Measurements from ENCODE around the gene RPL10A. TPM values are rescaled to one million over a fixed set of nuclear protein-coding genes. Genes with fewer than 3 reads are reported as not detected.

The RPL10A gene
- total RNA-seq, 1 experiment from 2014 or later = 828 TPM

DNA sequence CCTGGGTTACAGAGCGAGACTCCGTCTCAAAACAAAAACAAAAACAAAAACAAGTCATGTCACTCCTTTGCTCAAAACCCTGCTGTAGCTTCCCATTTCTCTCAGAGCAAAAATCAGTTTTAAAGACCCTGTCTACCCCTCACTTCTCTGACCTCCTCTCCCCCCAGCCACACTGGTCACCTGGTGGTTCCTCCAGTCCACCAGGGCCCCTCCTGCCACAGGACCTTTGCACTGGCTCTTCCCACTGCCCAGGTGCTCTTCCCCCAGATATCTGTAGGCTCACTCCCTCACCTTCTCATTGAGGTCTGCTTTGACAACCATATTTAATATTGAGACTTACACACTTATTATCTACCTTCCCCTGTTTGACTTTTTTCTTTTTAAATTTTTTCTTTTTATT, 33.6 kb downstream of the RPL10A start:
- Mint-ChIP-seq H3K4me1 (ENCODE audit: low read depth, unreplicated experiment) (peaks cover 10% of the 10 kb centered on the region), H3K4me3 (ENCODE audit: low read depth, unreplicated experiment) (no peak overlapping the region), H3K36me3 (ENCODE audit: insufficient read depth, unreplicated experiment) (peaks cover 25% of the 10 kb centered on the region), H3K27me3 (ENCODE audit: unreplicated experiment) (peaks cover 12% of the 10 kb centered on the region), H3K9me3 (ENCODE audit: low read depth, unreplicated experiment) (peaks cover 2% of the 10 kb centered on the region), H3K27ac (ENCODE audit: unreplicated experiment) (no peak overlapping the region)
- intact Hi-C loops (cut with micrococcal nuclease; ENCODE audit: unreplicated experiment) = no loop called here
- CTCF ChIA-PET = interaction anchor here (0.6 to 0.7 kb wide), 2 partner anchors 820 to 823 kb away, joined by 4 to 5 read pairs; no protein-coding TSS in a partner anchor
- TF ChIP-seq, protein P1, sequence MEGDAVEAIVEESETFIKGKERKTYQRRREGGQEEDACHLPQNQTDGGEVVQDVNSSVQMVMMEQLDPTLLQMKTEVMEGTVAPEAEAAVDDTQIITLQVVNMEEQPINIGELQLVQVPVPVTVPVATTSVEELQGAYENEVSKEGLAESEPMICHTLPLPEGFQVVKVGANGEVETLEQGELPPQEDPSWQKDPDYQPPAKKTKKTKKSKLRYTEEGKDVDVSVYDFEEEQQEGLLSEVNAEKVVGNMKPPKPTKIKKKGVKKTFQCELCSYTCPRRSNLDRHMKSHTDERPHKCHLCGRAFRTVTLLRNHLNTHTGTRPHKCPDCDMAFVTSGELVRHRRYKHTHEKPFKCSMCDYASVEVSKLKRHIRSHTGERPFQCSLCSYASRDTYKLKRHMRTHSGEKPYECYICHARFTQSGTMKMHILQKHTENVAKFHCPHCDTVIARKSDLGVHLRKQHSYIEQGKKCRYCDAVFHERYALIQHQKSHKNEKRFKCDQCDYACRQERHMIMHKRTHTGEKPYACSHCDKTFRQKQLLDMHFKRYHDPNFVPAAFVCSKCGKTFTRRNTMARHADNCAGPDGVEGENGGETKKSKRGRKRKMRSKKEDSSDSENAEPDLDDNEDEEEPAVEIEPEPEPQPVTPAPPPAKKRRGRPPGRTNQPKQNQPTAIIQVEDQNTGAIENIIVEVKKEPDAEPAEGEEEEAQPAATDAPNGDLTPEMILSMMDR (IDR thresholded peaks at IDR 0.05; ENCODE audit: unreplicated experiment) = no peak
- no peak for DNase-seq
- BruUV-seq (replicated peaks) = no TSS peak

DNA sequence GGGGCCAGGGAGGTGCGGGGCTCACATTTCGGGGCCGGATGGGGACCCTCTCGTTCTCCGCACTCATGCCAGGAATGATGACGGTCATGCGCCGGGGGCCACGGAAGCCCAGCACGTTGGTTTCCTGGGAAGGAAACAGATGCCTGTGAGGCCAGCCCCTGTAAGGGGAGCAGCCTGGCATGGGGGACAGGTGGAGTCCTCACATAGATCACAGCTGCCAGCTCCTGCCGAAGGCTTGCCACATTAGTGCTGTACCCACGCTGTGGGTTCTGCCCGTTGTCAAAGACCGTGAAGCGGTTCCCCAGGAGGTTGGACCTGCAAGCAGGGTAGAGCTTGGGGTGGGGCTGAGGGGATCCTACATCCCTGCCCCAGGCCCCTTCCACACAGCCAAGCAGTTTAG, 35.3 kb downstream of the RPL10A start:
- Mint-ChIP-seq H3K27ac (ENCODE audit: unreplicated experiment) (no peak overlapping the region), H3K4me1 (ENCODE audit: low read depth, unreplicated experiment) (peaks cover 5% of the 10 kb centered on the region), H3K36me3 (ENCODE audit: insufficient read depth, unreplicated experiment) (peaks cover 7% of the 10 kb centered on the region), H3K4me3 (ENCODE audit: low read depth, unreplicated experiment) (no peak overlapping the region), H3K27me3 (ENCODE audit: unreplicated experiment) (peaks cover 17% of the 10 kb centered on the region), H3K9me3 (ENCODE audit: low read depth, unreplicated experiment) (peaks cover 2% of the 10 kb centered on the region)
- intact Hi-C loops (cut with micrococcal nuclease; ENCODE audit: unreplicated experiment) = no loop called here
- TF ChIP-seq, protein P1 (IDR thresholded peaks at IDR 0.05; ENCODE audit: unreplicated experiment) = no peak
- DNase-seq = no peak
- CTCF ChIA-PET = no interaction called here
- BruUV-seq (replicated peaks) = no TSS peak

DNA sequence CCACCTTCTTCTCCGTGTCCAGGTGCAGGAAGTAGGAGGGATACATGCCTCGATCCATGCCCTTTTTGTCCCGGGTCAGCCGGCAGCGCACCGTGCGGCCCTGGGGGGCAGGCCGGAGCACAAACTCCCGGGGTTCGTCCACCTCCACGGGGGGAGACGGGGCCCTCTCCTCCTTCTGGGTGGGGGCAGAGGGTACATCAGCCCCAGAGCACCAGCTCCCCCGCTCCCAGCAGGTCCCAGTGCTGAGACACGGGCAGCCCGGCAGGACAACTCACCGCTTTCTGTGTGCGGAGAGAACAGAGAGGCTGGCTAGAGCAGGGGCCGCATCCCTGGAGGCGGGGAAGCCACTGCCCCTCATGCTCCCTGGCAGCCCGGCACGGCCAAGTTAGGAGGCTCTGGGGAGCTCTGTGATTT, 37.8 kb downstream of the RPL10A start:
- CTCF ChIA-PET = no interaction called here
- no peak overlapping the region for H3K4me3 Mint-ChIP-seq (ENCODE audit: low read depth, unreplicated experiment)

DNA sequence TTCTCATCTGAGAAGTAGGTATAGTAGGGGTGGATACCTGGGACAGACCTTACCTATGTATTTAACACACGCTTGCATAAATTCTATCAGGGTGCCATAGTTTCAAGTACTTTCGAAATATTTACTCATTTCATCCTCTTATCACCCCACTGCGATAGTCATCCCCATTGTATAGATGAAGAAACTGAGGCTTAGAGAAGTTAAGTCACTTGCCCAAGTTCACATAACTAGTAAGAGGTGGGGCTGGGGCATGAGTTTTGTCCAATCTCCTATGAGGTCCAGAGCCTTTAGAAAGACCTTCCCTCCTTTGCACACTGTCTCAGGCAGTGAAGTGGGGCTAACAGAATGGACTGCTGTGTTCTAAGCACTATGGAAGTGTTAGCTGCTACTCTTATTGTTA, 38.3 kb downstream of the RPL10A start:
- BruUV-seq (replicated peaks) = no TSS peak
- intact Hi-C loops (cut with micrococcal nuclease; ENCODE audit: unreplicated experiment) = no loop called here
- H3K27ac Mint-ChIP-seq (ENCODE audit: unreplicated experiment) = no peak overlapping the region
- H3K4me3 Mint-ChIP-seq (ENCODE audit: low read depth, unreplicated experiment) = no peak overlapping the region
- no peak for DNase-seq
- no peaks in the 10 kb centered on the region for H3K4me1 Mint-ChIP-seq (ENCODE audit: low read depth, unreplicated experiment)
- TF ChIP-seq, protein P1 (IDR thresholded peaks at IDR 0.05; ENCODE audit: unreplicated experiment) = no peak
- no peaks in the 10 kb centered on the region for H3K9me3 Mint-ChIP-seq (ENCODE audit: low read depth, unreplicated experiment)
- CTCF ChIA-PET = interaction anchor here (0.6 kb wide), 1 partner anchor 166 kb away, joined by 5 read pairs; no protein-coding TSS in a partner anchor
- H3K27me3 Mint-ChIP-seq (ENCODE audit: unreplicated experiment) = peaks cover 47% of the 10 kb centered on the region
- peaks cover 3% of the 10 kb centered on the region for H3K36me3 Mint-ChIP-seq (ENCODE audit: insufficient read depth, unreplicated experiment)

More for the DNA sequence above, 37.8 kb downstream of the RPL10A start:
- peaks cover 3% of the 10 kb centered on the region for H3K36me3 Mint-ChIP-seq (ENCODE audit: insufficient read depth, unreplicated experiment)
- no peaks in the 10 kb centered on the region for H3K4me1 Mint-ChIP-seq (ENCODE audit: low read depth, unreplicated experiment)
- TF ChIP-seq, protein P1 (IDR thresholded peaks at IDR 0.05; ENCODE audit: unreplicated experiment) = no peak
- peaks cover 42% of the 10 kb centered on the region for H3K27me3 Mint-ChIP-seq (ENCODE audit: unreplicated experiment)
- no peaks in the 10 kb centered on the region for H3K9me3 Mint-ChIP-seq (ENCODE audit: low read depth, unreplicated experiment)
- no peak overlapping the region for H3K27ac Mint-ChIP-seq (ENCODE audit: unreplicated experiment)
- intact Hi-C loops (cut with micrococcal nuclease; ENCODE audit: unreplicated experiment) = no loop called here
- no TSS peak for BruUV-seq (replicated peaks)
- no peak for DNase-seq

Data from Calu3 (cell line).